Gastroesophageal sphincter (tissue), 4 donors: ENCODE results near the gene ACTL8. TPM values are rescaled to one million over a fixed set of nuclear protein-coding genes. Genes with fewer than 3 reads are reported as not detected.

Experiments used
- ATAC-seq: fragments of 150-250 bp; one replicate; pipeline ENCODE4 v1.9.1; 2016; ENCODE audit warnings: mild to moderate bottlenecking, moderate library complexity
- H3K27ac ChIP-seq, 4 donors: fragments of 200-600 bp; sonication (generic) in 3 of 4; 1 replicate in 3 of 4; 2 replicates in 1 of 4; pipeline ENCODE4 v1.5.1; 2016 to 2019
- H3K27me3 ChIP-seq: fragments of 200-600 bp; sonication (generic); one replicate; pipeline ENCODE4 v1.5.1; 2019
- H3K36me3 ChIP-seq, 2 donors: fragments of 200-600 bp; sonication (generic); one replicate each; pipeline ENCODE4 v1.5.1; 2019; ENCODE audit warnings: control low read depth in 1 of 2
- H3K4me1 ChIP-seq, 3 donors: fragments of 200-600 bp; sonication (generic); 1 replicate in 2 of 3; 2 replicates in 1 of 3; pipeline ENCODE4 v1.5.1; 2016 to 2019; ENCODE audit warnings: control low read depth in 2 of 3
- H3K4me3 ChIP-seq, 2 donors: fragments of 200-600 bp; sonication (generic); one replicate each; pipeline ENCODE4 v1.5.1; 2019; ENCODE audit warnings: mild to moderate bottlenecking in 1 of 2, moderate library complexity in 1 of 2
- H3K9me3 ChIP-seq, 3 donors: fragments of 200-600 bp; sonication (generic); one replicate each; pipeline ENCODE4 v1.5.1; 2017 to 2019; ENCODE audit warnings: control low read depth in 2 of 3
- CTCF ChIP-seq, 4 experiments: fragments of 200-600 bp in 2 of 4; fragments of 450-650 bp in 2 of 4; sonication (generic) in 1 of 4; IDR thresholded peaks; one replicate each; pipeline ENCODE4 v1.5.1; 2017 to 2019; ENCODE audit warnings: antibody characterized with exemption in 4 of 4, mild to moderate bottlenecking in 2 of 4, moderate library complexity in 2 of 4
- EP300 ChIP-seq: sonication (generic); formaldehyde crosslinking; IDR thresholded peaks from one replicate; pipeline ENCODE4 v1.6.1; 2017; ENCODE audit warnings: antibody characterized with exemption, mild to moderate bottlenecking
- POLR2A ChIP-seq, 2 donors: fragments of 450-650 bp; IDR thresholded peaks; one replicate each; pipeline ENCODE4 v1.6.1; 2017; ENCODE audit warnings: antibody characterized with exemption in 2 of 2, mild to moderate bottlenecking in 2 of 2, moderate library complexity in 1 of 2
- POLR2AphosphoS5 ChIP-seq: sonication (generic); formaldehyde crosslinking; IDR thresholded peaks from one replicate; pipeline ENCODE4 v1.6.1; 2017; ENCODE audit warnings: antibody characterized with exemption
- WGBS, 2 donors: methylation state at CpG; one replicate each; pipeline ENCODE4 v1.1.5; 2018; ENCODE audit warnings: low coverage in 1 of 2; 5-methylcytosine and 5-hydroxymethylcytosine counted together
- total RNA-seq, 4 donors: library from RNA; depleted of rRNA; stranded (reverse); fragments of >200 nt; gene quantifications; one replicate each; pipeline ENCODE4 v1.1.0, GENCODE V29; 2016

The ACTL8 gene
- total RNA-seq, 4 donors from 2014 or later: not detected

- H3K9me3 ChIP-seq: peaks cover 0 to 12% (median 0%) of the 10 kb centered on the region in 3 donors
- TF ChIP-seq POLR2AphosphoS5 (no peak), POLR2A (IDR thresholded peaks at IDR 0.05) (no peak), EP300 (no peak), CTCF (IDR thresholded peaks at IDR 0.05) (no peak)
- 92 to 100% methylated on average over 2 to 7 of the region's 8 CpGs for WGBS, 2 donors
- ATAC-seq: no peak
- H3K36me3 ChIP-seq: no peaks in the 10 kb centered on the region
- H3K27me3 ChIP-seq: peaks cover 17% of the 10 kb centered on the region
- no peak overlapping the region for H3K4me3 ChIP-seq
- no peak overlapping the region for H3K27ac ChIP-seq
- no peaks in the 10 kb centered on the region for H3K4me1 ChIP-seq
These were observed 112.3 kb downstream of the ACTL8 start for GRCh38 chr1:17867470-17867869.

- no peak for ATAC-seq
- Histone ChIP-seq H3K4me3 (no peak overlapping the region), H3K9me3 (peaks cover 0 to 12% (median 0%) of the 10 kb centered on the region in 3 donors), H3K36me3 (no peaks in the 10 kb centered on the region), H3K4me1 (no peaks in the 10 kb centered on the region), H3K27ac (no peak overlapping the region), H3K27me3 (peaks cover 17% of the 10 kb centered on the region)
- 68 to 86% methylated on average over 1 to 3 of the region's 3 CpGs for WGBS, 2 donors
- TF ChIP-seq CTCF (IDR thresholded peaks at IDR 0.05) (no peak), EP300 (no peak), POLR2A (IDR thresholded peaks at IDR 0.05) (no peak), POLR2AphosphoS5 (no peak)
These were observed 114.7 kb downstream of the ACTL8 start for GRCh38 chr1:17869815-17870214.

DNA sequence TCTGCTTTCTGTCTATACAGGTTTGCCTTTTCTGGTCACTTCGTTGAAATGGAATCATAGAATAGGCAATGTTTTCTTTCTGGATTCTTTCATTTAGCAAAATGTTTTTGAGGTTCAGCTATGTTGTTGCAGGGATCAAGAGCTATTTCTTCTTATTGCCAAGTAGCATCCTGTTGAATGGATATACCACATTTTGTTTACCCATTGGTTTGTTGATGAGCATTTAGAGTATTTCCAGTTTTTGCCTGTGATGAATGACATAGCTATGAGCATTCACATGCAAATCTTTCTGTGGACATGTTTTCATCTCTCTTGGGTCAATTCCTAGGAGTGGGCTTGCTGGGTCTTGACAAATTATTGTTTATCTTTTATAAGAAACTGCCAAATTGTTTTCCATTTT is 115.5 kb downstream of the ACTL8 start:
- no peaks in the 10 kb centered on the region for H3K4me1 ChIP-seq
- H3K4me3 ChIP-seq: no peak overlapping the region
- H3K9me3 ChIP-seq: peaks cover 0 to 12% (median 0%) of the 10 kb centered on the region in 3 donors
- TF ChIP-seq EP300 (no peak), POLR2AphosphoS5 (no peak), POLR2A (IDR thresholded peaks at IDR 0.05) (no peak), CTCF (IDR thresholded peaks at IDR 0.05) (no peak)
- H3K36me3 ChIP-seq: no peaks in the 10 kb centered on the region
- ATAC-seq: no peak
- peaks cover 17% of the 10 kb centered on the region for H3K27me3 ChIP-seq
- WGBS, 2 donors: 86% methylated on average over 1 of the region's 1 CpG; no CpG with 5 or more reads in 1 of the 2 donors
- H3K27ac ChIP-seq: no peak overlapping the region

DNA sequence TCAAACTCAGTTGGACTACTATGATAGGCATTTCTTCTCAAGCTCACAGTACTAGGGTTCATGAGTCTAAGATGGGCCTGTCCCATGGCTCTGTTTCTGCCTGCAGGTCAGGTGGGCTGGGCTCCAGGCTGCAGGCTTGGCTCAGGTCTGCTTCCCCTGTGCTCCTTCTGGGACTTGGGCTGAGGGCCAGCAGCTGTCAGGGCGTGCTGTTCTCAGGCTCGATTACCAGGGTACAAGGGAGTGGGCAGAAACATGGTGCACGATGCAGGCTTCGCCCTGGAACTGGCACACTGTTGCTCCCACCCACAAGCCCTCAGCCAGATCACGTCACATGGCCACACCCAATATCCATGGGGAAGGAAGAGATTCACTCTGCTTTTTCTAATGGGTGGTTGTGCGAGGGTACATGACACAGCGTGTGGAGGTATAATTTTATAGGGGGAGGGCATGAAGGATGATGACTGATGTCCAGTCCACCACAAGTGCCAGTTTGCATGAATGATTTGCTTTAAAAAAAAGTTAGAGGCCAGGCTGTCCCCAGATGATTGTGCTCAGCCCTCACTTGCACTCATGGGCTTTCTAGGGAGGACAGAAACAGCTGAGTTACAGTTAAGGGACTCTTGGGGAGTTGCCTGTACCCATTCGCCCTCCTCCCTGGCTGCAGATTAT is 118.0 kb downstream of the ACTL8 start:
- Histone ChIP-seq H3K4me3 (no peak overlapping the region), H3K27me3 (peaks cover 10% of the 10 kb centered on the region), H3K36me3 (no peaks in the 10 kb centered on the region), H3K27ac (no peak overlapping the region), H3K4me1 (no peaks in the 10 kb centered on the region), H3K9me3 (peaks cover 0 to 5% (median 0%) of the 10 kb centered on the region in 3 donors)
- TF ChIP-seq POLR2AphosphoS5 (no peak), POLR2A (IDR thresholded peaks at IDR 0.05) (no peak), CTCF (IDR thresholded peaks at IDR 0.05) (no peak), EP300 (no peak)
- WGBS, 2 donors: 63 to 70% methylated on average over 2 to 3 of the region's 8 CpGs
- ATAC-seq: no peak

DNA sequence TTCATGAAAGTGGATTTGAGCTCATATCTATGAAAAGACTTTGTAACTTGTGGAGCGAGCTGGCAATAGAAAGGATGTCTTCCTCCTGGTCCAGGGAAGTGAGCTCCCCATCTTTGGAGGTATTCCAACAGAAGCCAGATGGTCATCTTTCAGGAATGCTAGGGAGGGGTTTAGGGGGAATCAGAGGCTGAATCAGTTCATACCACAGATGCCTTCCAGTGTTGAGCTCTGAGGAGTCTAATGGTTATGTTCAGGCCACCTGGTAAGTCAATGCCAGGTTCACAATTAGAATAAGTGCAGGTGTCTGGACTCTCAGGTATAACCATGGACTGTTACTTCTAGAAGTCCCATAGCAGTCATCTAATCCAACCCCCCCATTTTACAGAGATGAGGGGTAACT is 119.1 kb downstream of the ACTL8 start:
- no peak overlapping the region for H3K27ac ChIP-seq
- no peak overlapping the region for H3K4me3 ChIP-seq
- no peak for ATAC-seq
- no peaks in the 10 kb centered on the region for H3K36me3 ChIP-seq
- no peaks in the 10 kb centered on the region for H3K4me1 ChIP-seq
- TF ChIP-seq EP300: no peak
- TF ChIP-seq POLR2A (IDR thresholded peaks at IDR 0.05): no peak
- TF ChIP-seq CTCF (IDR thresholded peaks at IDR 0.05): no peak
- no peak for TF ChIP-seq POLR2AphosphoS5
- H3K27me3 ChIP-seq: peaks cover 4% of the 10 kb centered on the region
- 89% methylated on average over 1 of the region's 1 CpG; no CpG with 5 or more reads in 1 of the 2 donors for WGBS, 2 donors
- peaks cover 0 to 5% (median 0%) of the 10 kb centered on the region in 3 donors for H3K9me3 ChIP-seq
